NCI-H524 (cell line): ENCODE measurements around the gene OR4D10.
"Not testable (repeated sequence)": the region's sequence is repeated elsewhere in the genome, so short reads cannot be mapped to it uniquely, and the experiment has no call there.

Experiments
- DNase-seq, 2 experiments: peaks; one replicate each; lab custom pipeline; 2025; lab: John Stamatoyannopoulos, UW

OR4D10 gene

DNA sequence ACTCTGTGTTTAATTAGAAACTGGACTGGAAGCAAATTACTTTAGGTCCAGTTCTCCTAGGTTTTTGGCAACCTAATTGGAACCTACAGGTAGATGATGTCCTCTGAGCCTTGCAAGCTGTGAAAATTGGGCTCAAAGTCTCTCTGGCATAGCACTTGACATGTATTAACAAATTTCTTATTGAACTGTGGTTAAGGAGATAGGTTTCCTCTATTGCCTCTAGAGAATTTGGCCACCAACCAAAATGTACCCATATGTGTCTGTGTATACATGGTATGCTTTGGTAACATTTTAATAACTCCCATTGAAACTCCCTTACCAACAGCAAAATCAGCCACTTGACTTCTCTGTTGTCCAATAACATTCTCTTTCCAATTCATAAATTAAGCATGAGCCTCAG, at the start of gene OR4D10:
Gene OR4D10 (plus strand): TSS at position 301 of the 400 bp plus-strand sequence. CDS start 4,115 bp downstream, outside the sequence.
- no peak for DNase-seq

DNA sequence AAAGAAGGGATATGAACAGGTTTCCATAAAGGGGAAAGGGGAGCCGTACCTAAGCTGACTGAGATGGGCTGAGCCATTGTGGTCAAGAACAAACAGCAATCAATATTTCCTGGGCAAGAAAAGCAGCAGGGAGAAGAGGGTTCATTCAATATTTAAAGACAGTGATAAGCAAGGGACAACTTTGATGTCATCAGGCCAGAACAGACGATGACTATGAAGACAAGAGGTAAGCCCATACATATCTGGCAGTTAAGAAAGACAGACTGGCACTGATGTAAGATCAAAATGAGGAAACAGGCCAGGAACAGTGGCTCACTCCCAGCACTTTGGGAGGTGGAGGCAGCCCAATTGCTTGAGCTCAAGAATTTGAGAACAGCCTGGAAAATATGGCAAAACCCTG, 49.3 kb upstream of the OR4D10 start:
- DNase-seq: no peak

DNA sequence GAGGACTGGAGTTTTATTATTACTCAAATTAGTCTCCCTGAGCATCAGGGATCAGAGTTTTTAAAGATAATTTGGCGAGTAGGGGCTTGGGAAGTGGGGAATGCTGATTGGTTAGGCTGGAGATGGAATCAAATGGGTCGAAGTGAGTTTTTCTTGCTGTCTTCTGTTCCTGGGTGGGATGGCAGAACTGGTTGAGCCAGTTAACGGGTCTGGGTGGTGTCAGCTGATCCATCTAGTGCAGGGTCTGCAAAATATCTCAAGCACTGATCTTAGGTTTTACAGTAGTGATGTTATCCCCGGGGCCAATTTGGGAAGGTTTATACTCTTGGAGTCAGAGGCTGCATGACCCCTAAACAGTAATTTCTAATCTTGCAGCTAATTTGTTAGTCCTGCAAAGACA, 48.0 kb upstream of the OR4D10 start:
- DNase-seq: no peak

DNA sequence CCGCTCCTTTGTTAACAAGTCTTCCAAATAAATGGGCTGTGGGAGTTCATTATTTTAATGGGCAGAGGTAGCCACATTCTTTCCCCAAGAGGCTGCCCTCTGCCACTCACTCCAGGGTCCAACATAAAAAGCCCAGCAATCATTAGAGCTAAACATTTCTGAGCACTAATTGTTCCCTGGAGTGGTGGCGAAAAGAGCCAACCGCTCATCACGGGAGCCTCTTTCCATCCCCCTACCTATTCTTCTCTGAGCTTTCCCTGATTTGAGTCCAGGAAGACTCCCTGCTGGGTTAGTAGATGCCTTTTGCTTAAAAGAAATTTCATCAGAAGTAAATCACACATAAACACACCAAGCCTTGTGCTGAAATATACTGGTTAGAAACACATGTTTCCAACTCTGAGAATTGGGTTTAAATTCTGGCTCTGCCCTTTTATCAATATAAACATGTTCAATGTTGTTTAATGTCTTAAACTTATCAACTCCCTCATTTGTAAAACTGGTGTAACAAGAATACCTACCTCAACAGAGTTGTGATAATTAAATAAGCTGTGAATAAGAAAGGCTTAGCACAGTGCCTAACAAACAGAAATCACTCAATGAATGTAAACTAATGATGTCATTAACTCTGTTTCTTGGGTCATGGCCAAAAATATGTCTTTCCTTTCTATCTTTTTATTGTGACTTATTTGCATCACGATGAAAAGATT, 46.6 kb upstream of the OR4D10 start, which contains the start of gene OR5A2:
Gene OR5A2 (minus strand): TSS at position 53 of the 707 bp plus-strand sequence. CDS start 3,460 bp downstream, outside the sequence.
- DNase-seq: no peak

DNA sequence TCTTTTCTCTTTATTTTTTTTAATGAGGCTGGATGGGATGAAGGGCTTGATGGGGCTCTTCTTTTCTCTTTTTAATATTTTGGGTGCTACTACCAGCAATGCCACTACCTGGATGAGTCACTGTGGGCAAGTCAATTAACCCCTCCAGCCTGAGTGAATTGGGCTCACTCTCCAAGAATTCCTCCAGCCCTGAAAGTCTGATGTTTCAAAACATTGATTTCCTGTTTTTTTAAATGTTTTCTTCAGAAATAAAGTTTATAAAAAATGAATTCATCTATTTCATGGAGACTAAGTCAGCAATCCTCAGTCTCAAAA, 46.1 kb upstream of the OR4D10 start:
- DNase-seq: no peak

DNA sequence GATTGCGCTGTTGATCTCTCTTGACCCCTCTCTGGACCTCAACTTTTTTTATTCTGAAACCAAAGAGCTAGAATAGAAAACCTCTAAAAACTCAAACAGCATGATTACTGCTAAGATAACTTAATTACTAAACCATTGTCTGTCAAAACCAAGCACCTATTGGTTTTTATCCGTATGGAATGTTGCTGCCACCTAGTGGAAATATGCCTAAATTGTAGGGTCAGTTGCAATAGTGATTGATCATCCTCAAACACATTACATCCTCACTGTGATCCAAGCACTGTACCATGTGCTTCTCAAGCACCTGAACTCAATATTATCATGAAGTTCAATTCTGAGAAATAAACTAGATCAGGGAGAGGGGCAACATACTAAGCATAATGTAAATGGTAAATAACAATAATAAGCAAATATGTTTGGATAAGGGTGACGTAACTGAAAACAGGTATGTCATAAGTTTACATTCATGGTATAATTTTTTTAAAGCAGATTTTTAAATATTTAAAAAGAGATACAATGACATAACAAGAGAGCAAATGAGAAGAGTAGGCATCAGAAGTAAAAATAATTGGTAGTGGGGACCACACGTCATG, 43.1 kb upstream of the OR4D10 start:
- peak in 1 of 2 experiments; percentile 32 for DNase-seq

DNA sequence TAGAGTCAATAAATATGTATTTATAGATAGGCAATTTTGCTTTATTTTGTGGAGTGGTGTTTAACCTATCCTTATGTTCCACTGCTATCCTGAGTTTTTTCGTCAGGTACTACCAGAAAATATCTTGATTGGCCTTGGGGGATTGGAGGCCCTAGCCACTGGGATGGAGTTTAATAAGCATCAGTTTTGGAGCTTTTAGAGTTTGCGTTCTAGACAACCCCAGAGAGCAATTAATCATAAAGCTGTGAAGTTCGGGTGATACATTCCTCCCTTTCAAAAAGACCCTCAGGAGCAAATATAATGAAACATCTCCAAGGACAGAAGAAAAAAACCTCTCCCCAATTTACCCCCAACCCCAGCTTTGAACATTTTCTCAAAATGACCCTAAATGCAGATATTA, 36.9 kb upstream of the OR4D10 start, which contains the start of gene OR5A1:
Gene OR5A1 (plus strand): TSS at position 301 of the 400 bp plus-strand sequence. CDS start 6,700 bp downstream, outside the sequence.
- no peak for DNase-seq

DNA sequence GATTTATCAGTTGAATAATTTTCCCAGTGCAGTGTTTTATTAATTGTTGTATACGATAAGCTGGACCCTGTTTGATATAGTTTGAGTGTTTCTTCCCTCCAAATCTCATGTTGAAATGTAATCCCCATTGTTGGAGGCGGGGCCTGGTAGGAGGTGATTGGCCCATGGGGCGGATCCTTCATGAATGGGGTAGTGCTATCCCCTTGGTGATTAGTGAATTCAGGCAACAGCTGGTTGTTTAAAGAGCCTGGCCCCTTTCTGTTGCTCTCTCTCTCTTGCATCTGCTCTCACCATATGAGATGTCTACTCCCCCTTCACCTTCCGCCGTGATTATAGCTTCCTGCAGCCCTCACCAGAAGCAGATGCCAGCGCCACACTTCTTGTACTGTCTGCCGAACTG, 35.3 kb upstream of the OR4D10 start:
- DNase-seq: peak; percentile 12 to 51

DNA sequence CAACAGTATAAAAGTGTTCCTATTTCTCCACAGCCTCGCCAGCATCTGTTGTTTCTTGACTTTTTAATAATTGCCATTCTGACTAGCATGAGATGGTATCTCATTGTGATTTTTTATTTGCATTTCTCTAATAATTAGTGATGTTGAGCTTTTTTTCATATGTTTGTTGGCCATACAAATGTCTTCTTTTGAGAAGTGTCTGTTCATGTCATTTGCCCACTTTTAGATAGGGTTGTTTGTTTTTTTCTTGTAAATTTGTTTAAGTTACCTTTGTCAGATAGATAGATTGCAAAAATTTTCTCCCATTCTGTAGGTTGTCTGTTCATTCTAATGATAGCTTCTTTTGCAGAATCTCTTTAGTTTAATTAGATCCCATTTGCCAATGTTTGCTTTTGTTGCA, 27.5 kb upstream of the OR4D10 start:
- not testable (repeated sequence) for DNase-seq

DNA sequence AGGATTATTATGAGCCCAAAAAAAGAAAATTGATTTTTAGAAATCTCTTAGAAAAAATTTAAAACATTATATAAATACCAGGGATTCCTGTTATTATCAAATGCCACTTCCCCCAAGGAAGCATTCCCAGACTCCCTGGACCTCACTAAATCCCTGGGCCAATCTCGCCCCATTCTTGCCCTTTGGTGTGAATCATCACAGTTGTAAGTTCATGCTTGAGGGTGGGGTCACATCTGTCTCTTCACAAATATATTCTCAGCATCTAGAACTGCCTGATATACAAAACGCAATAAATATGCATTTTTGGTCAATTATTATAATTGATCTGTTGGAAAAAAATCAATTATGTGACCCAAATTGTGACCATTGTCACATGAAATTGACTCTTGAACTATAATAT, 24.6 kb upstream of the OR4D10 start:
- no peak for DNase-seq

DNA sequence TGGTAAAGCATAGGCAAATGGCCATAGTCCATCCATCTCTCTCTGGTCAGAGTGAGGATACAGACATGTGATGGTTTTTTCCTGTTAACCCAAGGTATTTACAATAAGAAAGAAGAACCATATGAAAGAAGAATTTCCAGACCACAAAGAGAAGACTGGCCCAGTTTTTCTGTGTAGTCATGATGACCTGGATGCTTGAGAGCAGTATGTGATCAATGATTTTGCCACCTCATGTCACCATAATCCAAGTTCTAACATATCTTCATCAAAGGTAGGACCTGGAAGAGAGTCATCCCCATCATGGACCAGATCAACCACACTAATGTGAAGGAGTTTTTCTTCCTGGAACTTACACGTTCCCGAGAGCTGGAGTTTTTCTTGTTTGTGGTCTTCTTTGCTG, 16.5 kb upstream of the OR4D10 start, which contains the start of gene OR4D6:
Gene OR4D6 (plus strand): TSS at position 301 of the 400 bp plus-strand sequence. CDS start 0 bp downstream, at position 301.
- DNase-seq: no peak

DNA sequence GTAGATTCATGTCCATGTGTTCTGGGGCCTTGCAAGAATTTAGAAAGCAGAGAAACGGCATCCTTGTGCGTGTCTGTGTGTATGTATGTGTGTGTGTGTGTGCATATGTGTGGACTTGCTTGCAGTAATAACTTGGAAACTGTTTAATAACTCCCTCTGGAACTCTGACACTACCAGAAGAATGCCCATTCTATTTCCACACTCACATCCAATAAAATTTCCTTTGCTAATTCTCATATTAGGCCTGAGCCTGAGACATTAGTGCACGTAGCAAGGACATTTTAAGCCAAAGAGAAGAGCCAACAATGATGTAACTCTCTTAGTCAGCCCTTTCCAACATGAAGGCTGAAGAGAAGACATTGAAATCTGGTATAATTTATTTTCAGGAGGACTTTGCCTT, 13.2 kb upstream of the OR4D10 start:
- DNase-seq: no peak

DNA sequence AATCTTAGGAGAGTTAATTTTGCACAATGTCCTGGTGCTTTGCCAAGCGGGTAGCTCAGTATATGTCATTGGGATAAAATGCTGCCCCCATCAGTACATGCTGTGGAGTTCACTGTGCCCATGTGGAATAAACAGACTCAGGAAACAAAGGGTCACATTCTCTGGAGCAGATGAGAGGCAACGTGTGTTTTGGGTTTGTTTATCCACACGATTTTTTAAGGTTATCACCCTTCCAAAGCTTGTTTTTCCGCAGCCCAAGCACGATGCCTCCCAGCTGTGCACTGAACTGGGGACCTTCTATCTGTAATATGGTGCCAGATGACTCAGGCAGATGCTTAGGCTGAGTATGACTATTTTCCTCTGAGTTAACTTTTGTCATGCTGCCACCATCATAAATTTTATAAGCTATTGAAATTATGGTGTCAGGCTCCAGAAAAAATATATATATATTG, 9.9 kb upstream of the OR4D10 start:
- peak in 1 of 2 experiments; percentile 3 for DNase-seq

DNA sequence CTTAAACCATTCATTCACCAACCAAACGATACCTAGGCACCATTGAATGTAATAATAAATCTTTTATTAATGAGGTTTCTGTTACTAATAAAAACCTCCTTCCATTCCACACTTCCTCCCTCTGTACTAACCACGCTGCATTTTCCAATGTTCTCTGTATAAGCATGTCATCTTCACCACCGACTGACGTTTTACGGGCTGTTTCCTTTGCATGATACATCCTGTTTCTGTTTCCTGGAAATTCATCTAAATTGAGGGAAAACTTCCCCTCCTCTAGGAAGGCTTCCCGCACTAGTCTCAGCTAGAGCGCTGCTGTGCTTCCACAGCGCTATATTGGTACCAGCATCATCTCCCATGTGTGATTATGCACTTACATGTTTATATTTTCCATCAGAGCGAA, 2.1 kb downstream of the OR4D10 start:
- DNase-seq: no peak

DNA sequence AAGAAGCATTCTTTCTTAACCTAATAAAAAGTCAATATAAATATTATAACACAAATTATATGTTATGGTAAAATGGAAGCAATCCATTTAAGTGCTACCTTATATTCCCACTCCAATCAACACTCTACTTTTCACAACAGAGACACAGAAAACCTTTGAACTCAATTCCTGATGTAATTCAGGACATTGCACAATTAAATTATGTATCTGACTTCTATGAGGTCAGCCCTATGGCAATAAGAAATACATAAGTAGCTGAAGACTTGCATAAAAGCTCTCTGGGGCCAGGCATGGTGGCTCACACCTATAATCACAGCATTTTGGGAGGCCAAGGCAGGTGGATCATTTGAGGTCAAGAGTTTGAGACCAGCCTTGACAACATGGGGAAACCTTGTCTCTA, 6.8 kb downstream of the OR4D10 start:
- no peak for DNase-seq

DNA sequence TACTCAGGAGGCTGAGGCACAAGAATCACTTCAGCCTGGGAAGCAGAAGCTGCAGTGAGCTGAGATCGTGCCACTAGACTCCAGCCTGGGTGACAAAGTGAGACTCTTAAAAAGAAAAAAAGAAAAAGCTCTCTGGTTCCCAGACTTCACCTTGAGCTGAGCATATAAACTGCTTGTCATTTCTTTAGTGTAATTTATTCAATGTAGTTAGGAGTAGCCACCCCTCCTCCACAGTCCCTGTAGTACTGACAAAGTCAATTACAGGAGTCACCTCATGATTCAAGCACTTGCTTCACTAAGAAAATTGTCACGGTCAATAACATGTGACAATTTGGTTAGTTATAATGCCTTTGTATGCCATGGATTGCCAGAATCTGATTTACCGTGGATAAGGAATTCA, 7.2 kb downstream of the OR4D10 start:
- no peak for DNase-seq

DNA sequence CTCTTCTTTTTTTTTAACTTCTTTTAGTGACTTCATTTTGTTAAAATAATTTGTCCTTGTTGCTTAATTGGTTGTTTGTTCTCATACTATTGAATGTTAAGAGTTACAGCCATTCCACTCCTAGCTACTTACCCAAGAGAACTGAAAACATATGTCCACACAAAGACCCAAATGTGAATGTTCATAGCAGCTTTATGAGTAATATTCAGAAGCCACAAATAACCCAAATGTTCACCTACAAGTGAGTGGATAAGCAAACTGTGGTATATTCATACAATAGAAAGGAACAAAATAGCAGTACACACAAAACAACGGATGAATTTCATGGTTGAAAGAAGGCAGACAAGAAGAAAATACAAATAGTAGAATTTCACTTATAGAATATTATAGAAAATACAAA, 28.8 kb downstream of the OR4D10 start:
- no peak for DNase-seq

DNA sequence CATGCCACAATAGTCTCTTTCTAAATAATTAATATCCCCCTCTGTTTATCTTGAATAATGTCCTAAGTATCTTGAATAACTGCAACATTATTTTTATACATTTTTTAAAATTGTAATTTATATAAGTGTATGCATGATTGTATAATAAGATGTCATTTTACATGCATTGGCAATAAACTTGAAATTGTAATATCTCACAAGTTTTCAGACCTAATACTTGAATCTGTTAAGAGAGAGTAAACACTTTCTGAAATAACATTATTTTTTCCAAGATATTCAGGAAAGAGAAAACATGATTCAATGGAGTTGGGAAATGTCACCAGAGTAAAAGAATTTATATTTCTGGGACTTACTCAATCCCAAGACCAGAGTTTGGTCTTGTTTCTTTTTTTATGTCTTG, 30.2 kb downstream of the OR4D10 start, which contains the start of gene OR4D11:
Gene OR4D11 (plus strand): TSS at position 301 of the 400 bp plus-strand sequence. CDS start 0 bp downstream, at position 301.
- DNase-seq: no peak

DNA sequence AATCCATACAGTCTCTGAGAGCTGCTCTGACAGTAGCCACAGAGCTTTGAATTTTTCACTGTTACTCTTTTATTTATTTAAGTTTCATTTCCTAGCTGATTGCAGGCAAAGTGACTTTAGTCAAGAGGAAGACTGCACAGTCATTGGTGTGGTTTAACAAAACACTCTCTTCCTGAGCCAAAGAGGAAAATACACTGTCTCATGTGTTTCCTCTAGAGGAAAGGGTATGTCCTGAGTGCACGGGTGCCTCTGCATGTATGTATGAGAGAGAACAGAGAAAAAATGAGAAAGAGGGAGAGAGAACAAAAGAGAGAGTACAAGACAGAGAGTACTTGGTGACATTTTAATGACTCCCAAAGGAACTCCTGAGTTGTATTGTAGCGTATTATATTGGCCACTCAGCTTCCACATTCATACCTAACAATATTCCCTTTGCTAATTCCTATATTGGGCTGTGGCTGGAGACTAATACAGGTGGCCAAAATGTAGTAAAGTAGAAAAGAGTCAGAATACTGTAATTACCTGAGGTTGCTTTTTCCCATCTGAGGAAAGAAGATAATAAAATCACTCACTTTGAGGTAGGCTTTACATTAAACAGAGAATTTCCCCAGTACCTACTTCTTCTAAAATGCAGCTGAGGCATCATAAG, 38.0 kb downstream of the OR4D10 start, which contains the start of gene OR4D9:
Gene OR4D9 (plus strand): TSS at position 599 of the 649 bp plus-strand sequence. CDS start 3,374 bp downstream, outside the sequence.
- DNase-seq: no peak

DNA sequence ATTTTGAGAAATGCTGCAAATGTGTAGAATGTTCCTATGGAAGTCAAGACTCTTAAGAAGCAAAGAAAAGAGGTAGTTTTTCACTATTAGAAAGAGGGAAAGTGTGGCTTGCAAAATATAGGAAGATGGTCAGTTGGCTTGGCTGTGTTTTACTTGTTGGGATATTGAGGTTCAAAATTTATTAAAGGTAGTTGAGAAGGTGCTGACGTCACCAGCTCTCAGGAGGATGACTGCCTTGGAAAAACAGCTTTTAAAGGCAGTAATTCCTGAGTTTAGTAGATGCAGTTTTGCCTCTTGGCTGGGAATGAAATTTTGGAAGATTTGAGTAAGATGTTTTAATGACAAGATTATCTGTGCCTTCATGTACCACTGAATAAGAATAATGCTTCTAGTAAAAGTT, 38.6 kb downstream of the OR4D10 start:
- no peak for DNase-seq

DNA sequence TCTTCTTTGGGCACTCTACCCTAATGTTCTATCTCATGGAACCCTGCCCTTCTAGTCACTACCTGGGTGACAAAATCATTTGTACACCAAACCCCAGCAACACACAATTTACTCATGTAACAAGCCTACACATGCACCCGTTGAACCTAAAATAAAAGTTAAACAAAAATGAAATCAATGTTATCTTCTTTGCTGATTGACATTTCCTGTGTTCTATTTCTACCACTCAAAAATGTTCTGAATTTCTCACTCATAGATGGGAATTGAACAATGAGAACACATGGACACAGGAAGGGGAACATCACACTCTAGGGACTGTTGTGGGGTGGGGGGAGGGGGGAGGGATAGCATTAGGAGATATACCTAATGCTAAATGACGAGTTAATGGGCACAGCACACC, 47.0 kb downstream of the OR4D10 start:
- not testable (repeated sequence) for DNase-seq

DNA sequence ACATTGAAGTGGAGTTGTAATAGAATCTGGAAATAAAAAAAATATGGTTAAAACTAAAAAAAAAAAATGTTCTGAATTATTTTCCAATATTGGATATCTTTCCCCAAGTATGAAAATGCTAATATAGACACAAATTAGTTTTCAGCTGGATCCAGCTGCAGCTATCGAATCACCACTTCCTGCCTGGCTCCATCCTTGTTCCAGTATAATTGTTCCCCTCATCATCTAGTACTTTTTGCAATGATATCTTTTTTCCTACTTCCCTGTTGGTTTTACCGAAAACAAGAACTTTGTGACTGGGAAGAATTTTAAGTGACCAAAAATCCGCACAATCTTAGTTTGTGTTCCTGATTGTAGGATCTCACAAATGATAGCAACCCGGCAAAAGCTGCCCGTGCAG, 47.6 kb downstream of the OR4D10 start:
- DNase-seq: no peak

DNA sequence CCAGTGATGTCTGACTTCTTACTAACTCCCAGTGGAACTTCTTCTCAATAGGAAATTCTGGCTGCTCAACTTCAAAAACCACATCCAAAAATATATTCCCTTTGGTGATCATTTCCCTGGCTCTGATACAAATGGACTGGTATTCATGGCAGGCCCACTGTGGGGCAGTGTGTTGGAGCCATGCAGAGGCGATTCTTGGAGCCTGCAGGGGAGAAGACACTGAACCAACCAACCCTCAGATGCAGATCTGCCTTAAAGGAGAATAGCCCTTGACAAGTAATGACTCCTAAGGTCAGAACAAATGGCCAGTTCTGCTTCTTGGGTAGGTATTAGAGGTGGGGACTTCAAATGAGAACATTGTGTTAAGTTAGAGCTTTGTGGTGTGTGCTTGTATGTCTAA, 50.4 kb downstream of the OR4D10 start:
- no peak for DNase-seq
